Nephron (organoid): ENCODE measurements around the gene KCNK16.

Experiments used
- H3K27ac Mint-ChIP-seq, 3 experiments: 2 replicates each; pipeline ENCODE4 v1.8.0; 2020; ENCODE audit warnings: mixed read lengths in 3 of 3, mild to moderate bottlenecking in 2 of 3, moderate library complexity in 1 of 3
- H3K27me3 Mint-ChIP-seq: 2 replicates; pipeline ENCODE4 v1.8.0; 2021; ENCODE audit warnings: low read depth, mild to moderate bottlenecking, moderate library complexity, mixed read lengths
- H3K36me3 Mint-ChIP-seq: 2 replicates; pipeline ENCODE4 v1.8.0; 2020; ENCODE audit warnings: low read depth, mixed read lengths
- H3K4me1 Mint-ChIP-seq: 2 replicates; pipeline ENCODE4 v1.8.0; 2020; ENCODE audit warnings: mixed read lengths
- H3K4me3 Mint-ChIP-seq, 3 experiments: 2 replicates each; pipeline ENCODE4 v1.8.0; 2020; ENCODE audit warnings: mild to moderate bottlenecking in 3 of 3, mixed read lengths in 3 of 3, moderate library complexity in 2 of 3
- H3K9me3 Mint-ChIP-seq: 2 replicates; pipeline ENCODE4 v1.8.0; 2020; ENCODE audit warnings: mixed read lengths
- CTCF ChIP-seq, 3 experiments: fragments of 200-600 bp; sonication (generic); IDR thresholded peaks; one replicate each; pipeline ENCODE4 v1.5.0; 2021; ENCODE audit warnings: antibody characterized with exemption in 3 of 3; ENCODE audit not compliant: unreplicated experiment in 3 of 3

The KCNK16 gene

GRCh38 chr6:39320363-39320984 lies 2.0 kb downstream of the KCNK16 start:
- no peak for TF ChIP-seq CTCF (IDR thresholded peaks at IDR 0.05; ENCODE audit: unreplicated experiment in 3 of 3)
- Mint-ChIP-seq H3K4me3 (no peak overlapping the region), H3K27me3 (peaks cover 82% of the 10 kb centered on the region), H3K4me1 (no peaks in the 10 kb centered on the region), H3K9me3 (peaks cover 9% of the 10 kb centered on the region), H3K36me3 (no peaks in the 10 kb centered on the region), H3K27ac (no peak overlapping the region)

GRCh38 chr6:39319621-39320362 lies 2.7 kb downstream of the KCNK16 start:
- H3K27ac Mint-ChIP-seq = no peak overlapping the region
- no peak for TF ChIP-seq CTCF (IDR thresholded peaks at IDR 0.05; ENCODE audit: unreplicated experiment in 3 of 3)
- peaks cover 9% of the 10 kb centered on the region for H3K9me3 Mint-ChIP-seq
- H3K4me1 Mint-ChIP-seq = no peaks in the 10 kb centered on the region
- no peak overlapping the region for H3K4me3 Mint-ChIP-seq
- peaks cover 83% of the 10 kb centered on the region for H3K27me3 Mint-ChIP-seq
- no peaks in the 10 kb centered on the region for H3K36me3 Mint-ChIP-seq

GRCh38 chr6:39317256-39317655 lies 5.2 kb downstream of the KCNK16 start:
- H3K4me1 Mint-ChIP-seq = no peaks in the 10 kb centered on the region
- no peaks in the 10 kb centered on the region for H3K36me3 Mint-ChIP-seq
- TF ChIP-seq CTCF (IDR thresholded peaks at IDR 0.05; ENCODE audit: unreplicated experiment in 3 of 3) = no peak
- no peak overlapping the region for H3K4me3 Mint-ChIP-seq
- no peak overlapping the region for H3K27ac Mint-ChIP-seq
- peaks cover 87% of the 10 kb centered on the region for H3K27me3 Mint-ChIP-seq
- H3K9me3 Mint-ChIP-seq = peaks cover 9% of the 10 kb centered on the region

- H3K4me1 Mint-ChIP-seq = no peaks in the 10 kb centered on the region
- no peak within 1 kb of the TSS for H3K27ac Mint-ChIP-seq
- peaks cover 9% of the 10 kb centered on the region for H3K9me3 Mint-ChIP-seq
- peak within 1 kb of the TSS in 1 of 3 experiments; percentile 71 for H3K4me3 Mint-ChIP-seq
- peaks cover 98% of the 10 kb centered on the region for H3K27me3 Mint-ChIP-seq
- H3K36me3 Mint-ChIP-seq = no peaks in the 10 kb centered on the region
- TF ChIP-seq CTCF (IDR thresholded peaks at IDR 0.05; ENCODE audit: unreplicated experiment in 3 of 3) = no peak
Observed at GRCh38 chr6:39314273-39314795, 8.2 kb downstream of the KCNK16 start, which contains the start of gene KCNK17. TSS of gene KCNK17 (minus strand) at chr6:39314419. CDS start at chr6:39314320, 99 bp downstream.

- Mint-ChIP-seq H3K9me3 (peaks cover 9% of the 10 kb centered on the region), H3K4me3 (peak overlapping the region in 1 of 3 experiments; percentile 71), H3K27ac (no peak overlapping the region), H3K36me3 (no peaks in the 10 kb centered on the region), H3K4me1 (no peaks in the 10 kb centered on the region), H3K27me3 (peaks cover 98% of the 10 kb centered on the region)
- no peak for TF ChIP-seq CTCF (IDR thresholded peaks at IDR 0.05; ENCODE audit: unreplicated experiment in 3 of 3)
Observed at GRCh38 chr6:39313526-39314272, 8.8 kb downstream of the KCNK16 start.
